Esophagus muscularis mucosa (tissue), 3 donors: Measurements from ENCODE around the gene NPAS3.

Experiments used
- POLR2A ChIP-seq: fragments of 450-650 bp; IDR thresholded peaks from one replicate; pipeline ENCODE4 v1.6.1; 2017; ENCODE audit warnings: antibody characterized with exemption, moderate library complexity, mild to moderate bottlenecking, low read depth
- POLR2AphosphoS5 ChIP-seq, 2 donors: sonication (generic); formaldehyde crosslinking; IDR thresholded peaks; one replicate each; pipeline ENCODE4 v1.6.1; 2017; ENCODE audit warnings: antibody characterized with exemption in 2 of 2
- TF ChIP-seq, protein P1 (sequence below), 3 experiments: fragments of 200-600 bp in 2 of 3; fragments of 450-650 bp in 1 of 3; sonication (generic) in 2 of 3; IDR thresholded peaks; one replicate each; pipeline ENCODE4 v1.5.1; 2017 to 2019; ENCODE audit warnings: antibody characterized with exemption in 3 of 3, mild to moderate bottlenecking in 2 of 3, moderate library complexity in 1 of 3

DNA sequence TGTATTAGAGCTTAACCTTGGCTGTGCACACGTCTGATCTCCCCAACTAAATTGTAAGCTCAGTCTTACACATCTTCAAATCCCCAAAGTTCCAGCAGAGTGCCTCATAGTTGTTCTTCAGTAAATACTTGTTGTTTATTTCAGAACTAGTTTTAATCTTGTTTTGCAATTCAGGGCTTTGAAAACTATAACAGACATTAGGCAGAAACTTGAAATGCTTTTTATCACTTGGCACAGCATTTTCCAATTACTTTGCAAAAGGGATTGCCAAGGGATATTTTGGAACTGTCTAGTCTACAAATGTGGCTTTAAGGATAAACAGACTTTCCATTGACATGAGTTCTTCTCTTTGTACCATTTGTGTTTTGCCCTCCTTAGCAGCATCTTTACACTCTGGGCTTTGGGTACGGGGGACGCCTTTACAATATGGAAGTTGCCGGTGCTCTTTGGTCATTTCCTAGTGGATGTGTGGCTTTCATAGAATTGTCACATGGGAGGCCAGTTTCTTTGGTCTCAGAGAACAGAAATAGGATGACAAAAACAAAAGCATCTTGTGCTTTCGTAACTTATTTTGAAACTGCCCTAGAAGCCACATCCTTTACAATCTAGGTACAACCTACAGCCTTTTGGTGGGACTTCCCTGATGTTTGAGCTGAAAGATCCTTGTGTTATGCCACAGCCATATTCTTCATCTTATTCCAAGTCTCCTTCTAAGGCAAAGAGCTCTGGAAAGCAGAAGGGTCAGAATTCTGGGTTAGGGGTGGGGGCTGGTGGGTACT is 96.9 kb downstream of the NPAS3 start:
- TF ChIP-seq, protein P1, sequence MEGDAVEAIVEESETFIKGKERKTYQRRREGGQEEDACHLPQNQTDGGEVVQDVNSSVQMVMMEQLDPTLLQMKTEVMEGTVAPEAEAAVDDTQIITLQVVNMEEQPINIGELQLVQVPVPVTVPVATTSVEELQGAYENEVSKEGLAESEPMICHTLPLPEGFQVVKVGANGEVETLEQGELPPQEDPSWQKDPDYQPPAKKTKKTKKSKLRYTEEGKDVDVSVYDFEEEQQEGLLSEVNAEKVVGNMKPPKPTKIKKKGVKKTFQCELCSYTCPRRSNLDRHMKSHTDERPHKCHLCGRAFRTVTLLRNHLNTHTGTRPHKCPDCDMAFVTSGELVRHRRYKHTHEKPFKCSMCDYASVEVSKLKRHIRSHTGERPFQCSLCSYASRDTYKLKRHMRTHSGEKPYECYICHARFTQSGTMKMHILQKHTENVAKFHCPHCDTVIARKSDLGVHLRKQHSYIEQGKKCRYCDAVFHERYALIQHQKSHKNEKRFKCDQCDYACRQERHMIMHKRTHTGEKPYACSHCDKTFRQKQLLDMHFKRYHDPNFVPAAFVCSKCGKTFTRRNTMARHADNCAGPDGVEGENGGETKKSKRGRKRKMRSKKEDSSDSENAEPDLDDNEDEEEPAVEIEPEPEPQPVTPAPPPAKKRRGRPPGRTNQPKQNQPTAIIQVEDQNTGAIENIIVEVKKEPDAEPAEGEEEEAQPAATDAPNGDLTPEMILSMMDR (IDR thresholded peaks at IDR 0.05): no peak
- TF ChIP-seq POLR2A (no peak), POLR2AphosphoS5 (IDR thresholded peaks at IDR 0.05) (no peak)
